H9 (cell line): Measurements from ENCODE around the gene BCL2L1. TPM values are rescaled to one million over a fixed set of nuclear protein-coding genes. Genes with fewer than 3 reads are reported as not detected.
"Not testable (repeated sequence)": the region's sequence is repeated elsewhere in the genome, so short reads cannot be mapped to it uniquely, and the experiment has no call there.

Experiments used
- DNase-seq: peaks from one replicate; pipeline ENCODE4 v3.0.0-alpha.2; 2017
- H2AFZ ChIP-seq: one replicate; pipeline ENCODE4 v1.6.1; 2013; ENCODE audit warnings: mild to moderate bottlenecking, low read length, control low read depth, moderate library complexity
- H2AK5ac ChIP-seq: 2 replicates; pipeline ENCODE4 v1.6.1; 2013; ENCODE audit warnings: low read length, control low read depth, mixed read lengths; ENCODE audit not compliant: insufficient read length
- H2BK120ac ChIP-seq: one replicate; pipeline ENCODE4 v1.6.1; 2013; ENCODE audit warnings: low read depth, mild to moderate bottlenecking, low read length, control low read depth, inconsistent platforms; ENCODE audit not compliant: poor library complexity, severe bottlenecking
- H2BK12ac ChIP-seq: 2 replicates; pipeline ENCODE4 v1.6.1; 2013; ENCODE audit warnings: low read length, control low read depth, mixed read lengths, low read depth; ENCODE audit not compliant: insufficient read length
- H2BK15ac ChIP-seq: 2 replicates; pipeline ENCODE4 v1.6.1; 2013; ENCODE audit warnings: low read depth, low read length, control low read depth
- H2BK20ac ChIP-seq: one replicate; pipeline ENCODE4 v1.6.1; 2013; ENCODE audit warnings: low read depth, mild to moderate bottlenecking, low read length, control low read depth, inconsistent platforms; ENCODE audit not compliant: poor library complexity, severe bottlenecking
- H2BK5ac ChIP-seq: 2 replicates; pipeline ENCODE4 v1.6.1; 2013; ENCODE audit warnings: low read length, control low read depth, mixed read lengths; ENCODE audit not compliant: insufficient read length
- H3K14ac ChIP-seq: 2 replicates; pipeline ENCODE4 v1.6.1; 2013; ENCODE audit warnings: low read length, control low read depth; ENCODE audit not compliant: insufficient read depth
- H3K18ac ChIP-seq: 2 replicates; pipeline ENCODE4 v1.6.1; 2013; ENCODE audit warnings: low read depth, mild to moderate bottlenecking, mixed read lengths, low read length, control low read depth; ENCODE audit not compliant: insufficient read length
- H3K23ac ChIP-seq: 2 replicates; pipeline ENCODE4 v1.6.1; 2013; ENCODE audit warnings: low read length, control low read depth, mixed read lengths, low read depth; ENCODE audit not compliant: insufficient read length
- H3K23me2 ChIP-seq: 2 replicates; pipeline ENCODE4 v1.6.1; 2013; ENCODE audit warnings: low read depth, mild to moderate bottlenecking, mixed read lengths, low read length, control low read depth; ENCODE audit not compliant: insufficient read length, poor library complexity, severe bottlenecking
- H3K27ac ChIP-seq: 2 replicates; pipeline ENCODE4 v1.5.1; 2013; ENCODE audit warnings: low read length, control low read depth, mixed read lengths, low read depth; ENCODE audit not compliant: insufficient read length
- H3K27me3 ChIP-seq: 2 replicates; pipeline ENCODE4 v1.6.1; 2013; ENCODE audit warnings: low read length, control low read depth, inconsistent platforms; ENCODE audit not compliant: insufficient read depth
- H3K4ac ChIP-seq: 2 replicates; pipeline ENCODE4 v1.6.1; 2013; ENCODE audit warnings: low read depth, mild to moderate bottlenecking, control low read depth, inconsistent platforms, low read length, moderate library complexity
- H3K4me1 ChIP-seq: 2 replicates; pipeline ENCODE4 v1.6.1; 2013; ENCODE audit warnings: low read length, control low read depth, inconsistent platforms; ENCODE audit not compliant: insufficient read depth
- H3K4me2 ChIP-seq: 2 replicates; pipeline ENCODE4 v1.6.1; 2013; ENCODE audit warnings: low read length, control low read depth, mixed read lengths; ENCODE audit not compliant: insufficient read length, insufficient read depth
- H3K56ac ChIP-seq: 2 replicates; pipeline ENCODE4 v1.6.1; 2013; ENCODE audit warnings: low read depth, mild to moderate bottlenecking, mixed read lengths, low read length, control low read depth; ENCODE audit not compliant: insufficient read length
- H3K79me1 ChIP-seq: 2 replicates; pipeline ENCODE4 v1.6.1; 2013; ENCODE audit warnings: low read depth, mild to moderate bottlenecking, moderate library complexity, low read length, control low read depth, inconsistent platforms; ENCODE audit not compliant: insufficient read depth, poor library complexity, severe bottlenecking
- H3K79me2 ChIP-seq: 2 replicates; pipeline ENCODE4 v1.6.1; 2013; ENCODE audit warnings: low read length, control low read depth, inconsistent platforms; ENCODE audit not compliant: insufficient read depth
- H3K9ac ChIP-seq: 2 replicates; pipeline ENCODE4 v1.6.1; 2013; ENCODE audit warnings: low read length, control low read depth, mixed read lengths; ENCODE audit not compliant: insufficient read length; ENCODE audit errors: extremely low read depth
- H3K9me3 ChIP-seq: one replicate; pipeline ENCODE4 v1.6.1; 2013; ENCODE audit warnings: low read depth, low read length, inconsistent platforms; ENCODE audit not compliant: control insufficient read depth
- H3T11ph ChIP-seq: one replicate; pipeline ENCODE4 v1.6.1; 2013; ENCODE audit warnings: mild to moderate bottlenecking, low read length, control low read depth, inconsistent platforms
- H4K20me1 ChIP-seq: one replicate; pipeline ENCODE4 v1.6.1; 2013; ENCODE audit not compliant: control insufficient read depth, insufficient read length, insufficient read depth
- H4K5ac ChIP-seq: 2 replicates; pipeline ENCODE4 v1.6.1; 2013; ENCODE audit warnings: low read depth, mild to moderate bottlenecking, mixed read lengths, low read length, control low read depth; ENCODE audit not compliant: insufficient read length
- H4K8ac ChIP-seq: replicated peaks from 2 replicates; pipeline ENCODE4 v1.6.1; 2013; ENCODE audit warnings: low read length, control low read depth, mixed read lengths, low read depth; ENCODE audit not compliant: insufficient read length
- H4K91ac ChIP-seq: 2 replicates; pipeline ENCODE4 v1.6.1; 2013; ENCODE audit warnings: low read depth, mild to moderate bottlenecking, moderate library complexity, mixed read lengths, low read length, control low read depth; ENCODE audit not compliant: insufficient read length
- H3K27ac Mint-ChIP-seq, 3 experiments: 2 replicates in 2 of 3; 3 replicates in 1 of 3; pipeline ENCODE4 v1.8.0; 2020 to 2021; ENCODE audit warnings: mixed read lengths in 3 of 3, mild to moderate bottlenecking in 1 of 3, moderate library complexity in 1 of 3
- H3K27me3 Mint-ChIP-seq: 2 replicates; pipeline ENCODE4 v1.8.0; 2021; ENCODE audit warnings: low read depth, mild to moderate bottlenecking, moderate library complexity, mixed read lengths
- H3K36me3 Mint-ChIP-seq, 3 experiments: 2 replicates in 2 of 3; 3 replicates in 1 of 3; pipeline ENCODE4 v1.8.0; 2020 to 2021; ENCODE audit warnings: low read depth in 3 of 3, mixed read lengths in 3 of 3; ENCODE audit not compliant: insufficient read depth in 1 of 3
- H3K4me1 Mint-ChIP-seq, 2 experiments: 2 replicates each; pipeline ENCODE4 v1.8.0; 2020; ENCODE audit warnings: mixed read lengths in 2 of 2
- H3K4me3 Mint-ChIP-seq, 2 experiments: 2 replicates in 1 of 2; 3 replicates in 1 of 2; pipeline ENCODE4 v1.8.0; 2020 to 2021; ENCODE audit warnings: mild to moderate bottlenecking in 2 of 2, mixed read lengths in 2 of 2, moderate library complexity in 1 of 2
- H3K9me3 Mint-ChIP-seq, 2 experiments: 2 replicates in 1 of 2; 3 replicates in 1 of 2; pipeline ENCODE4 v1.8.0; 2020; ENCODE audit warnings: mild to moderate bottlenecking in 2 of 2, mixed read lengths in 2 of 2, moderate library complexity in 1 of 2
- WGBS: extraction: QIAGEN DNeasy Blood & Tissue Kit; methylation state at CpG from one replicate; pipeline ENCODE4 v1.1.7; 2013; ENCODE audit warnings: missing lambda C conversion rate, low lambda C conversion rate, mixed read lengths; ENCODE audit not compliant: insufficient read length; ENCODE audit errors: extremely low coverage; 5-methylcytosine and 5-hydroxymethylcytosine counted together
- total RNA-seq: library from RNA; stranded (reverse); gene quantifications from 2 replicates; pipeline ENCODE4 v1.2.1, GENCODE V29; 2021

BCL2L1 gene
- total RNA-seq, 1 experiment from 2014 or later: 105 TPM

GRCh38 chr20:31626534-31626933 is 96.1 kb downstream of the BCL2L1 start:
- H3K23me2 ChIP-seq, H3K4me3 Mint-ChIP-seq, DNase-seq, H3T11ph ChIP-seq, H3K27ac ChIP-seq, H2BK5ac ChIP-seq, H3K79me2 ChIP-seq, H3K9ac ChIP-seq, H2AFZ ChIP-seq, H3K4me1 ChIP-seq, H3K4me2 ChIP-seq, H4K91ac ChIP-seq, H3K9me3 Mint-ChIP-seq, H3K4me1 Mint-ChIP-seq, H3K56ac ChIP-seq, H2BK120ac ChIP-seq, H3K27me3 Mint-ChIP-seq, H2BK20ac ChIP-seq, H3K14ac ChIP-seq, H3K9me3 ChIP-seq, H2AK5ac ChIP-seq, H3K4ac ChIP-seq, H4K8ac ChIP-seq, H2BK15ac ChIP-seq, H3K27me3 ChIP-seq, H4K20me1 ChIP-seq, H4K5ac ChIP-seq, H3K18ac ChIP-seq, H2BK12ac ChIP-seq, H3K27ac Mint-ChIP-seq, H3K23ac ChIP-seq, H3K79me1 ChIP-seq, H3K36me3 Mint-ChIP-seq: not testable (repeated sequence)
- WGBS: no CpG with 5 or more reads among the region's 8 CpGs

- not testable (repeated sequence) for H3K9me3 ChIP-seq, H3K4me3 Mint-ChIP-seq, H4K5ac ChIP-seq, H3K4me1 Mint-ChIP-seq, H3K27me3 Mint-ChIP-seq, H3K23me2 ChIP-seq, H3K27me3 ChIP-seq, DNase-seq, H2AK5ac ChIP-seq, H3K27ac ChIP-seq, H3K4me2 ChIP-seq, H4K20me1 ChIP-seq, H4K8ac ChIP-seq, H2BK12ac ChIP-seq, H3K79me2 ChIP-seq, H3K56ac ChIP-seq, H3K18ac ChIP-seq, H3T11ph ChIP-seq, H3K27ac Mint-ChIP-seq, H3K14ac ChIP-seq, H2BK15ac ChIP-seq, H3K4me1 ChIP-seq, H3K9me3 Mint-ChIP-seq, H2BK5ac ChIP-seq, H2BK20ac ChIP-seq, H2AFZ ChIP-seq, H3K9ac ChIP-seq, H3K36me3 Mint-ChIP-seq, H4K91ac ChIP-seq, H3K4ac ChIP-seq, H3K23ac ChIP-seq, H2BK120ac ChIP-seq, H3K79me1 ChIP-seq
- no CpG with 5 or more reads among the region's 6 CpGs for WGBS
Measured at GRCh38 chr20:31623123-31623505, 99.6 kb downstream of the BCL2L1 start.
